K562 (cell line): ENCODE results near the gene SMARCA4. TPM values are rescaled to one million over a fixed set of nuclear protein-coding genes. Genes with fewer than 3 reads are reported as not detected.
A peak's percentile ranks its signal among the peaks of the same experiment; 100 is the strongest.

ENCODE experiments used
- ARID3A ChIP-seq: IDR thresholded peaks from 2 replicates; pipeline ENCODE4 v1.6.1; 2012; ENCODE audit warnings: low read depth, low read length, improper control_type of control experiment, borderline replicate concordance
- ARNT ChIP-seq, 2 experiments: fragments of 450-650 bp; IDR thresholded peaks; 2 replicates each; pipeline ENCODE4 v1.6.1; 2016; ENCODE audit warnings: mild to moderate bottlenecking in 1 of 2
- FOXA3 ChIP-seq, 2 experiments: fragments of 450-650 bp in 1 of 2; sonication (generic) in 1 of 2; formaldehyde crosslinking; IDR thresholded peaks in 1 of 2; conservative IDR thresholded peaks in 1 of 2; 2 replicates each; pipeline versions ENCODE4 v1.4.0 to v1.8.0; 2020 to 2022; ENCODE audit warnings: mild to moderate bottlenecking in 2 of 2, missing genetic modification reagents in 1 of 2
- HDGF ChIP-seq: fragments of 450-650 bp; IDR thresholded peaks from 2 replicates; pipeline ENCODE4 v1.6.1; 2016
- NCOA6 ChIP-seq: fragments of 450-650 bp; IDR thresholded peaks from 2 replicates; pipeline ENCODE4 v1.6.1; 2017; ENCODE audit warnings: mild to moderate bottlenecking
- NFATC3 ChIP-seq: fragments of 450-650 bp; IDR thresholded peaks from 2 replicates; pipeline ENCODE4 v1.6.1; 2017; ENCODE audit warnings: mild to moderate bottlenecking
- NFRKB ChIP-seq: fragments of 450-650 bp; IDR thresholded peaks from 2 replicates; pipeline ENCODE4 v1.6.1; 2016; ENCODE audit warnings: low read depth
- PURB ChIP-seq: sonication (generic); formaldehyde crosslinking; IDR thresholded peaks from 2 replicates; pipeline ENCODE4 v1.9.0; 2021; ENCODE audit warnings: low read depth, mild to moderate bottlenecking, missing genetic modification reagents
- RFX7 ChIP-seq: fragments of 250-450 bp; sonication (Bioruptor Pico); IDR thresholded peaks from 2 replicates; pipeline ENCODE4 v1.5.1; 2021; ENCODE audit warnings: mild to moderate bottlenecking
- TBL1XR1 ChIP-seq, 2 experiments: IDR thresholded peaks; 2 replicates each; pipeline ENCODE4 v1.6.1; 2012; ENCODE audit warnings: improper control_type of control experiment in 2 of 2, low read length in 2 of 2, mild to moderate bottlenecking in 1 of 2
- XRCC5 ChIP-seq: fragments of 200-400 bp; formaldehyde crosslinking; IDR thresholded peaks from 2 replicates; pipeline ENCODE4 v1.6.1; 2017; ENCODE audit warnings: low read depth, mild to moderate bottlenecking, low read length
- YY1 ChIP-seq, 3 experiments: IDR thresholded peaks; 2 replicates each; pipeline ENCODE4 v1.6.1; 2011; ENCODE audit warnings: low read length in 2 of 3, mild to moderate bottlenecking in 2 of 3, moderate library complexity in 2 of 3, borderline replicate concordance in 1 of 3, control low read depth in 1 of 3, low read depth in 1 of 3; ENCODE audit not compliant: insufficient read depth in 3 of 3, insufficient replicate concordance in 2 of 3, control insufficient read depth in 1 of 3, insufficient read length in 1 of 3; ENCODE audit errors: extremely low read depth in 1 of 3
- ZNF232 ChIP-seq: sonication (generic); formaldehyde crosslinking; IDR thresholded peaks from 2 replicates; pipeline ENCODE4 v1.8.0; 2022; ENCODE audit warnings: mild to moderate bottlenecking, missing genetic modification reagents
- ZNF589 ChIP-seq: fragments of 200-800 bp; sonication (Bioruptor generic); IDR thresholded peaks from 2 replicates; pipeline ENCODE4 v1.6.1; 2016; ENCODE audit warnings: low read depth, missing genetic modification characterization, missing compliant biosample characterization
- ZNF699 ChIP-seq: fragments of 250-450 bp; sonication (Bioruptor Pico); IDR thresholded peaks from 2 replicates; pipeline ENCODE4 v1.8.0; 2021; ENCODE audit warnings: mild to moderate bottlenecking, moderate library complexity; ENCODE audit not compliant: insufficient replicate concordance
- polyA plus RNA-seq, 8 experiments: library from polyadenylated mRNA; depleted of rRNA in 4 of 8; stranded (reverse) in 5 of 8; unstranded in 3 of 8; fragments of >200 nt; fragmentation: Nextera tagmentation in 2 of 8; fragmentation: Illumina TruSeq in 1 of 8; extraction: Ambion mirVana in 2 of 8; extraction: Trizol in 1 of 8; gene quantifications; 2 replicates each; pipeline versions ENCODE4 v1.2.1 to v1.2.3, GENCODE V29; 2011 to 2014; ENCODE audit warnings: inconsistent platforms in 1 of 8, missing spikeins in 1 of 8
- total RNA-seq, 7 experiments: library from RNA; depleted of rRNA in 6 of 7; stranded (reverse); fragments of >200 nt in 6 of 7; fragmentation: Illumina TruSeq in 2 of 7; extraction: Trizol in 2 of 7; gene quantifications; 2 replicates each; pipeline versions ENCODE4 v1.2.1 to v1.2.3, GENCODE V29; 2011 to 2021; ENCODE audit warnings: low replicate concordance in 1 of 7
- TF ChIP-seq, protein P1 (sequence below): fragments of 150-350 bp; conservative IDR thresholded peaks from 2 replicates; pipeline ENCODE4 v1.6.1; 2014; ENCODE audit warnings: low read length
- TF ChIP-seq, protein P2 (sequence below): fragments of 200-800 bp; sonication (Bioruptor generic); IDR thresholded peaks from 2 replicates; pipeline ENCODE4 v1.6.1; 2017; ENCODE audit warnings: missing genetic modification characterization, missing compliant biosample characterization
- TF ChIP-seq, protein P3 (sequence below): fragments of 250-450 bp; sonication (Bioruptor Pico); IDR thresholded peaks from 2 replicates; pipeline ENCODE4 v1.4.0; 2020; ENCODE audit warnings: mild to moderate bottlenecking, moderate library complexity

Gene SMARCA4
- total and polyA plus RNA-seq, 9 of the 15 experiments (the other 6 are each of a cell fraction or from before 2014, with no cell fraction given): 19.3 to 207 (median 52.1) TPM

DNA sequence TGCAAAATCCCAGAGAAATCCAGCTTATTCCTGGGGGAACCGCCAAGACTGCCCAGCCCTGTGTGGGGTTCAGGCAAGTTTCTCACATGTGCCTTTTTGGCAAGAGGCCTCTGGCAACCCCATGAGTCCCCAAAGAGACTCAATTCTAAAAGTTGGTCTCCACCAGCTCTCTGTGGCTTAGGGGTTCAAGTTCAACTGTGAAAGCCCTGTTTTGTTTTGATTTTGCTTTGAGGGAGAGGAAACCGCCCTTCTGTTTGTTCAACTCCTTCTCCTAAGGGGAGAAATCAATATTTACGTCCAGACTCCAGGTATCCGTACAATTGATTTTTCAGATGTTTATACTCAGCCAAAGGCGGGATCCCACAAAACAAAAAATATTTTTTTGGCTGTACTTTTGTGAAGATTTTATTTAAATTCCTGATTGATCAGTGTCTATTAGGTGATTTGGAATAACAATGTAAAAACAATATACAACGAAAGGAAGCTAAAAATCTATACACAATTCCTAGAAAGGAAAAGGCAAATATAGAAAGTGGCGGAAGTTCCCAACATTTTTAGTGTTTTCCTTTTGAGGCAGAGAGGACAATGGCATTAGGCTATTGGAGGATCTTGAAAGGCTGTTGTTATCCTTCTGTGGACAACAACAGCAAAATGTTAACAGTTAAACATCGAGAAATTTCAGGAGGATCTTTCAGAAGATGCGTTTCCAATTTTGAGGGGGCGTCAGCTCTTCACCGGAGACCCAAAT is 127.8 kb downstream of the SMARCA4 start (continued):
- TF ChIP-seq PURB (CRISPR knock-in tag): no peak
- no peak for TF ChIP-seq HDGF
- no peak for TF ChIP-seq FOXA3 (CRISPR knock-in tag; conservative IDR thresholded peaks at IDR 0.05 in 1 of 2, IDR thresholded peaks at IDR 0.05 in 1 of 2)
- peak; percentile 70; the same call in 1 of the 2 replicates for TF ChIP-seq ZNF589 (CRISPR knock-in tag)
- no peak for TF ChIP-seq YY1 (IDR thresholded peaks at IDR 0.05; ENCODE audit: borderline replicate concordance in 1 of 3, control insufficient read depth in 1 of 3, extremely low read depth in 1 of 3, insufficient read depth in 3 of 3, insufficient read length in 1 of 3, insufficient replicate concordance in 2 of 3, low read depth in 1 of 3, low read length in 2 of 3)
- TF ChIP-seq ARID3A: no peak
- TF ChIP-seq, protein P1, sequence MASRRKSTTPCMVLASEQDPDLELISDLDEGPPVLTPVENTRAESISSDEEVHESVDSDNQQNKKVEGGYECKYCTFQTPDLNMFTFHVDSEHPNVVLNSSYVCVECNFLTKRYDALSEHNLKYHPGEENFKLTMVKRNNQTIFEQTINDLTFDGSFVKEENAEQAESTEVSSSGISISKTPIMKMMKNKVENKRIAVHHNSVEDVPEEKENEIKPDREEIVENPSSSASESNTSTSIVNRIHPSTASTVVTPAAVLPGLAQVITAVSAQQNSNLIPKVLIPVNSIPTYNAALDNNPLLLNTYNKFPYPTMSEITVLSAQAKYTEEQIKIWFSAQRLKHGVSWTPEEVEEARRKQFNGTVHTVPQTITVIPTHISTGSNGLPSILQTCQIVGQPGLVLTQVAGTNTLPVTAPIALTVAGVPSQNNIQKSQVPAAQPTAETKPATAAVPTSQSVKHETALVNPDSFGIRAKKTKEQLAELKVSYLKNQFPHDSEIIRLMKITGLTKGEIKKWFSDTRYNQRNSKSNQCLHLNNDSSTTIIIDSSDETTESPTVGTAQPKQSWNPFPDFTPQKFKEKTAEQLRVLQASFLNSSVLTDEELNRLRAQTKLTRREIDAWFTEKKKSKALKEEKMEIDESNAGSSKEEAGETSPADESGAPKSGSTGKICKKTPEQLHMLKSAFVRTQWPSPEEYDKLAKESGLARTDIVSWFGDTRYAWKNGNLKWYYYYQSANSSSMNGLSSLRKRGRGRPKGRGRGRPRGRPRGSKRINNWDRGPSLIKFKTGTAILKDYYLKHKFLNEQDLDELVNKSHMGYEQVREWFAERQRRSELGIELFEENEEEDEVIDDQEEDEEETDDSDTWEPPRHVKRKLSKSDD: no peak
- TF ChIP-seq NFATC3: peak; percentile 15; the same call in 1 of the 2 replicates
- TF ChIP-seq TBL1XR1 (IDR thresholded peaks at IDR 0.05; ENCODE audit: low read length in 2 of 2): no peak
- TF ChIP-seq, protein P2, sequence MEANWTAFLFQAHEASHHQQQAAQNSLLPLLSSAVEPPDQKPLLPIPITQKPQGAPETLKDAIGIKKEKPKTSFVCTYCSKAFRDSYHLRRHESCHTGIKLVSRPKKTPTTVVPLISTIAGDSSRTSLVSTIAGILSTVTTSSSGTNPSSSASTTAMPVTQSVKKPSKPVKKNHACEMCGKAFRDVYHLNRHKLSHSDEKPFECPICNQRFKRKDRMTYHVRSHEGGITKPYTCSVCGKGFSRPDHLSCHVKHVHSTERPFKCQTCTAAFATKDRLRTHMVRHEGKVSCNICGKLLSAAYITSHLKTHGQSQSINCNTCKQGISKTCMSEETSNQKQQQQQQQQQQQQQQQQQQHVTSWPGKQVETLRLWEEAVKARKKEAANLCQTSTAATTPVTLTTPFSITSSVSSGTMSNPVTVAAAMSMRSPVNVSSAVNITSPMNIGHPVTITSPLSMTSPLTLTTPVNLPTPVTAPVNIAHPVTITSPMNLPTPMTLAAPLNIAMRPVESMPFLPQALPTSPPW (CRISPR knock-in tag): no peak
- TF ChIP-seq XRCC5: no peak
- TF ChIP-seq NCOA6: no peak
- TF ChIP-seq ZNF232 (CRISPR knock-in tag): no peak
- peak; percentile 87 for TF ChIP-seq NFRKB
- TF ChIP-seq ARNT (IDR thresholded peaks at IDR 0.05): no peak
- TF ChIP-seq, protein P3, sequence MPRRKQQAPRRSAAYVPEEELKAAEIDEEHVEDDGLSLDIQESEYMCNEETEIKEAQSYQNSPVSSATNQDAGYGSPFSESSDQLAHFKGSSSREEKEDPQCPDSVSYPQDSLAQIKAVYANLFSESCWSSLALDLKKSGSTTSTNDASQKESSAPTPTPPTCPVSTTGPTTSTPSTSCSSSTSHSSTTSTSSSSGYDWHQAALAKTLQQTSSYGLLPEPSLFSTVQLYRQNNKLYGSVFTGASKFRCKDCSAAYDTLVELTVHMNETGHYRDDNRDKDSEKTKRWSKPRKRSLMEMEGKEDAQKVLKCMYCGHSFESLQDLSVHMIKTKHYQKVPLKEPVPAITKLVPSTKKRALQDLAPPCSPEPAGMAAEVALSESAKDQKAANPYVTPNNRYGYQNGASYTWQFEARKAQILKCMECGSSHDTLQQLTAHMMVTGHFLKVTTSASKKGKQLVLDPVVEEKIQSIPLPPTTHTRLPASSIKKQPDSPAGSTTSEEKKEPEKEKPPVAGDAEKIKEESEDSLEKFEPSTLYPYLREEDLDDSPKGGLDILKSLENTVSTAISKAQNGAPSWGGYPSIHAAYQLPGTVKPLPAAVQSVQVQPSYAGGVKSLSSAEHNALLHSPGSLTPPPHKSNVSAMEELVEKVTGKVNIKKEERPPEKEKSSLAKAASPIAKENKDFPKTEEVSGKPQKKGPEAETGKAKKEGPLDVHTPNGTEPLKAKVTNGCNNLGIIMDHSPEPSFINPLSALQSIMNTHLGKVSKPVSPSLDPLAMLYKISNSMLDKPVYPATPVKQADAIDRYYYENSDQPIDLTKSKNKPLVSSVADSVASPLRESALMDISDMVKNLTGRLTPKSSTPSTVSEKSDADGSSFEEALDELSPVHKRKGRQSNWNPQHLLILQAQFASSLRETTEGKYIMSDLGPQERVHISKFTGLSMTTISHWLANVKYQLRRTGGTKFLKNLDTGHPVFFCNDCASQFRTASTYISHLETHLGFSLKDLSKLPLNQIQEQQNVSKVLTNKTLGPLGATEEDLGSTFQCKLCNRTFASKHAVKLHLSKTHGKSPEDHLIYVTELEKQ: no peak
- no peak for TF ChIP-seq ZNF699 (CRISPR knock-in tag)
- no peak for TF ChIP-seq RFX7
